Heart left ventricle (tissue), 16 donors: Measurements from ENCODE around the gene CD53. TPM values are rescaled to one million over a fixed set of nuclear protein-coding genes. Genes with fewer than 3 reads are reported as not detected.

Source experiments
- ATAC-seq, 4 donors: fragments of 200-7000 bp; cut with Tn5 transposase; one replicate each; pipeline ENCODE4 v1.9.1; 2020 to 2022; ENCODE audit warnings: moderate library complexity in 4 of 4, mild to moderate bottlenecking in 3 of 4, moderate number of reproducible peaks in 1 of 4
- DNase-seq, 5 donors: peaks; one replicate each; pipeline ENCODE4 v3.0.0-alpha.2; 2020
- H3K27ac ChIP-seq, 12 donors: fragments of 200-600 bp; sonication (generic) in 4 of 12; one replicate each; pipeline versions ENCODE4 v1.5.0 to v1.8.0; 2016 to 2022; ENCODE audit warnings: mild to moderate bottlenecking in 2 of 12
- H3K27me3 ChIP-seq, 9 donors: fragments of 200-600 bp; sonication (generic) in 2 of 9; one replicate each; pipeline versions ENCODE4 v1.5.1 to v1.8.0; 2016 to 2022; ENCODE audit warnings: mild to moderate bottlenecking in 3 of 9
- H3K36me3 ChIP-seq, 9 donors: fragments of 200-600 bp; sonication (generic) in 2 of 9; one replicate each; pipeline versions ENCODE4 v1.5.0 to v1.8.0; 2018 to 2022; ENCODE audit warnings: mild to moderate bottlenecking in 2 of 9
- H3K4me1 ChIP-seq, 12 donors: fragments of 200-600 bp; sonication (generic) in 4 of 12; one replicate each; pipeline versions ENCODE4 v1.5.0 to v1.8.0; 2016 to 2022; ENCODE audit warnings: mild to moderate bottlenecking in 3 of 12
- H3K4me3 ChIP-seq, 12 donors: fragments of 200-600 bp; sonication (generic) in 4 of 12; one replicate each; pipeline versions ENCODE4 v1.5.0 to v1.8.0; 2017 to 2022; ENCODE audit warnings: mild to moderate bottlenecking in 9 of 12, moderate library complexity in 4 of 12
- H3K9me3 ChIP-seq, 12 donors: fragments of 200-600 bp; sonication (generic) in 4 of 12; one replicate each; pipeline versions ENCODE4 v1.5.0 to v1.8.0; 2016 to 2022; ENCODE audit warnings: mild to moderate bottlenecking in 1 of 12
- POLR2A ChIP-seq, 2 donors: fragments of 450-650 bp; IDR thresholded peaks; one replicate each; pipeline ENCODE4 v1.6.1; 2017; ENCODE audit warnings: antibody characterized with exemption in 2 of 2, mild to moderate bottlenecking in 2 of 2, moderate library complexity in 2 of 2
- WGBS, 4 donors: extraction: QIAGEN DNeasy Blood & Tissue Kit in 2 of 4; methylation state at CpG; one replicate each; pipeline versions ENCODE4 v1.1.5 to v1.1.7; 2013 to 2018; 5-methylcytosine and 5-hydroxymethylcytosine counted together
- intact Hi-C, 10 donors: fragments of 100-400 bp; cut with DNase I; formaldehyde crosslinking; loops; one replicate each; pipeline versions ENCODE4 v1.11.1 to v1.14.2; 2022
- polyA plus RNA-seq, 2 donors: library from polyadenylated mRNA; stranded (reverse); fragments of 200-250 nt; gene quantifications; one replicate each; pipeline ENCODE4 v1.2.3, GENCODE V29; 2013
- total RNA-seq, 9 donors: library from RNA; depleted of rRNA in 2 of 9; stranded (reverse); fragments of >200 nt in 2 of 9; fragmentation: NEBNext Ultra II Directional in 3 of 9; extraction: Animal tissue kit (Norgen Biotek cat#: 25700) in 3 of 9; gene quantifications; one replicate each; pipeline versions ENCODE4 v1.1.0 to v1.2.4, GENCODE V29; 2016 to 2023
- TF ChIP-seq, protein P1 (sequence below), 12 donors: fragments of 200-600 bp; sonication (generic) in 4 of 12; IDR thresholded peaks; one replicate each; pipeline versions ENCODE4 v1.5.0 to v1.8.0; 2018 to 2022; ENCODE audit warnings: antibody characterized with exemption in 12 of 12, mild to moderate bottlenecking in 5 of 12
- donor health status: ischemic (EF 13 %, LVEDD 7.1; RV severe dilation, severe dysfunction).
- donor health status: healthy with polysubstance abuse.
- donor health status: DM: no; HTN: yes; CAD: no.
- donor health status: DM: no; HTN: no; CAD: no.
- donor health status: ischemic (EF 25% LVEDD 6.9; RV normal size, moderate dysfunction).
- donor health status: ischemic (EF 25% LVEDD 5.7; RV mildly dilated, moderate dysfunction).
- donor health status: healthy.
- donor health status: DM: yes; HTN: yes; CAD: no.
- donor health status: ischemic (EF 35%, LVEDD 5.7; RV mildly dilated, moderate dysfunction).
- donor health status: nonischemic (EF 11% LVEDD 7.7; RV severe dilation, severe dysfunction).
- donor health status: DM: yes; HTN: yes; CAD: no.
- donor health status: PGD.
- donor health status: ischemic (EF 29% LVEDD 5.4; RV normal size, mild dysfunction).
- donor health status: nonischemic (EF 23%, LVEDD 6.1; RV moderate dilation, normal function).

CD53 gene
- total and polyA plus RNA-seq, 11 donors, result 3.7 to 101 (median 8.0) TPM

DNA sequence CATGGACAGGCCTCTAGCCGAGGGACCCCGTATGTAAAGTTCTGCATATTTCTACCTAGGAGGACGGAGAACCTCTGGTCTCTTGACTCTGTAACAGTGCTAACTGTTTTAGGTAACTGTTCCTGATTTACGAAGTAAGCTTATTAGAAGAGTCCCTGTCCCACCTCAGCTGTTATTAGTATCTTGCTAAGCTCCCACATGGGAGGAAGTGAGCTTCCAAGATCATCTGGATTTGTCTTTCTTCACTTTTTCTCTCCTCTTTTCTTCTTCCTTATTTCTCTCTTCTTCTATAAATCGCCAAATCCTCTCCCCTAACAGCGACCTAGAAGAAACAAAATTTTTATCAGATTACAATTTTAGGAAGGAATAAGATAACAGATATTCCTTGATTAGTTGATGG is 4.4 kb downstream of the CD53 start:
- no peaks in the 10 kb centered on the region for H3K9me3 ChIP-seq
- no peak for DNase-seq
- 79 to 86% (median 80%) methylated on average over 6 of the region's 6 CpGs for WGBS, 4 donors
- H3K4me1 ChIP-seq, result peaks cover 0 to 75% (median 0%) of the 10 kb centered on the region in 12 donors
- H3K27ac ChIP-seq, result peak overlapping the region in 1 of 12 donors; percentile 28
- no peak for TF ChIP-seq POLR2A (IDR thresholded peaks at IDR 0.05)
- TF ChIP-seq, protein P1, sequence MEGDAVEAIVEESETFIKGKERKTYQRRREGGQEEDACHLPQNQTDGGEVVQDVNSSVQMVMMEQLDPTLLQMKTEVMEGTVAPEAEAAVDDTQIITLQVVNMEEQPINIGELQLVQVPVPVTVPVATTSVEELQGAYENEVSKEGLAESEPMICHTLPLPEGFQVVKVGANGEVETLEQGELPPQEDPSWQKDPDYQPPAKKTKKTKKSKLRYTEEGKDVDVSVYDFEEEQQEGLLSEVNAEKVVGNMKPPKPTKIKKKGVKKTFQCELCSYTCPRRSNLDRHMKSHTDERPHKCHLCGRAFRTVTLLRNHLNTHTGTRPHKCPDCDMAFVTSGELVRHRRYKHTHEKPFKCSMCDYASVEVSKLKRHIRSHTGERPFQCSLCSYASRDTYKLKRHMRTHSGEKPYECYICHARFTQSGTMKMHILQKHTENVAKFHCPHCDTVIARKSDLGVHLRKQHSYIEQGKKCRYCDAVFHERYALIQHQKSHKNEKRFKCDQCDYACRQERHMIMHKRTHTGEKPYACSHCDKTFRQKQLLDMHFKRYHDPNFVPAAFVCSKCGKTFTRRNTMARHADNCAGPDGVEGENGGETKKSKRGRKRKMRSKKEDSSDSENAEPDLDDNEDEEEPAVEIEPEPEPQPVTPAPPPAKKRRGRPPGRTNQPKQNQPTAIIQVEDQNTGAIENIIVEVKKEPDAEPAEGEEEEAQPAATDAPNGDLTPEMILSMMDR (IDR thresholded peaks at IDR 0.05), result no peak
- H3K27me3 ChIP-seq, result no peaks in the 10 kb centered on the region
- intact Hi-C loops, result no loop called here
- peaks cover 0 to 3% (median 0%) of the 10 kb centered on the region in 9 donors for H3K36me3 ChIP-seq
- peak overlapping the region in 1 of 12 donors; percentile 72 for H3K4me3 ChIP-seq
- ATAC-seq, result no peak

DNA sequence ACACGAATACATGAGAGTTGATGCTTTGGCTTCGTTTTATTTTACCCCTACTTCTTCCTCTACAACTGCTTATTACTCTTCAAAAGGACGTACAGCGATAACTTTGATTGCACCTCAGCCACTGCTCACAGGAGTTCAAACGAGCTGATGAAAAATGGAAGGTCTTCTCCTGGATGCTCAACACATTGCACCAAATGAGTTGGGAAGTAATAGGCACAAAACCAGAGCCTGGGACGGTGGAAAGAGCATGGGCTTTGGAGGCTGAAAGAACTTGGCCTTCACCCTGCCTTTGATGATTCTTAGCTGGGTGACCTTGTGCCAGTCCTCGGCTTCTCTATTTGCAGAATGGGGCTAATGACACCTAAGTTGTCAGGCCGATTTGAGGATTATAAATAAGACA is 4.8 kb downstream of the CD53 start:
- Histone ChIP-seq H3K36me3 (peaks cover 0 to 4% (median 0%) of the 10 kb centered on the region in 9 donors), H3K27me3 (no peaks in the 10 kb centered on the region), H3K27ac (peak overlapping the region in 1 of 12 donors; percentile 28), H3K4me3 (peak overlapping the region in 1 of 12 donors; percentile 72), H3K4me1 (peaks cover 0 to 75% (median 0%) of the 10 kb centered on the region in 12 donors), H3K9me3 (no peaks in the 10 kb centered on the region)
- no peak for ATAC-seq
- WGBS, 4 donors, result 76 to 80% (median 78%) methylated on average over 8 of the region's 8 CpGs
- no peak for TF ChIP-seq POLR2A (IDR thresholded peaks at IDR 0.05)
- TF ChIP-seq, protein P1 (IDR thresholded peaks at IDR 0.05), result no peak
- intact Hi-C loops, result no loop called here
- no peak for DNase-seq

DNA sequence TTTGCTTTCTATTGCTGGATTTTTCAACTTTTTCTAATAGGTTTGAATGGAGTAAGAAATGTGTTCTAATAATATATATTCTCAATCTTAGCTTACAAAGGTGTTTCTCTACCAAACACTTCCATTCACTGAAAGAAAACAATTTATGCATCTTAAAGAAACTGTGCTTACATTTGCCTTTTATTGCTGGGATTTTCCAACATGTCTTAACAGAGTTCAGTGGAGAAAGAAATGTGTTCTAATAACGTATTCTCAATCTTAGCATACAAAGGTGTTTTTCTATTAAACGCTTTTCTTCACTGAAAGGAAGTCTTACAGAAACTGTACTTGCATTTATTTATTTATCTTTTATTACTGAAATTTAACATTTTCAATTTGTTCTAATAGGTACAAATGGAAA is 5.6 kb downstream of the CD53 start:
- Histone ChIP-seq H3K4me1 (peaks cover 0 to 83% (median 0%) of the 10 kb centered on the region in 12 donors), H3K9me3 (no peaks in the 10 kb centered on the region), H3K27ac (no peak overlapping the region), H3K36me3 (peaks cover 0 to 4% (median 0%) of the 10 kb centered on the region in 9 donors), H3K4me3 (no peak overlapping the region), H3K27me3 (no peaks in the 10 kb centered on the region)
- ATAC-seq (no peak), DNase-seq (no peak)
- TF ChIP-seq, protein P1 (IDR thresholded peaks at IDR 0.05), result no peak
- no peak for TF ChIP-seq POLR2A (IDR thresholded peaks at IDR 0.05)
- intact Hi-C loops, result no loop called here
- WGBS, 4 donors, result 75 to 83% (median 82%) methylated on average over 2 of the region's 2 CpGs

DNA sequence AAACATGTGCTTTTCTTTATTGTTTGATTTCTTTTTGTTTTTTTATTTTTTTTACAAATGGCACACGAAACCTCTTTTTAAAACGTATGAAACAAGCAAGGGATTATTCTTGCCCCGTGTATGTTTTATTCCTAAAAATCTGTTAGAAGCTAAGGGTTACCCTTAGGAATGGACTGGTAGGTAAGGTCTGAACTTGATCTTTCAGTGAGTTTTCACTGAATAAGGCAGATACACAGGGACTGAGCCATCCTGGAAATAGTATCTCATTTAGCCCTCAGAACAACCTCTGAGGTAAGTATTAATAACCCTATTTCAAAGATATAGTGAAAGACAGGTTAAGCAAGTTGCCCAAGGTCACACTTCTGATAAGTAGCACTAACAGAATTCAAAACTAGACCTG is 6.0 kb downstream of the CD53 start:
- 75 to 87% (median 80%) methylated on average over 3 of the region's 3 CpGs for WGBS, 4 donors
- TF ChIP-seq, protein P1 (IDR thresholded peaks at IDR 0.05), result no peak
- peak overlapping the region in 1 of 12 donors; percentile 79 for H3K27ac ChIP-seq
- ATAC-seq (no peak), DNase-seq (no peak)
- H3K27me3 ChIP-seq, result no peaks in the 10 kb centered on the region
- intact Hi-C loops, result no loop called here
- no peaks in the 10 kb centered on the region for H3K9me3 ChIP-seq
- H3K4me3 ChIP-seq, result no peak overlapping the region
- peaks cover 0 to 4% (median 0%) of the 10 kb centered on the region in 9 donors for H3K36me3 ChIP-seq
- H3K4me1 ChIP-seq, result peaks cover 0 to 87% (median 0%) of the 10 kb centered on the region in 12 donors
